ENCODE data around the gene OR8J1. TPM values are rescaled to one million over a fixed set of nuclear protein-coding genes. Genes with fewer than 3 reads are reported as not detected.

Gene OR8J1
- polyA plus RNA-seq (2013) = not detected in 2 replicates

GRCh38 chr11:56353991-56354390 is at the start of gene OR8J1:
Gene OR8J1, plus strand, starts transcription at chr11:56354291. Its CDS starts 5,956 bp downstream, at chr11:56360247.
- Histone ChIP-seq H3K27me3 (ENCODE audit: insufficient read depth, low read length) (no peaks in the 10 kb centered on the region), H3K27ac (ENCODE audit: low read depth, low read length) (no peak within 1 kb of the TSS), H4K91ac (ENCODE audit: low read depth, low read length) (no peak within 1 kb of the TSS), H2BK5ac (ENCODE audit: low read depth, low read length, poor library complexity) (no peak within 1 kb of the TSS), H3K4me3 (ENCODE audit: low read depth, low read length) (no peak within 1 kb of the TSS), H3K79me2 (ENCODE audit: control insufficient read depth, insufficient read depth, low read length, poor library complexity) (no peaks in the 10 kb centered on the region), H3K4ac (ENCODE audit: low read depth, low read length) (no peak within 1 kb of the TSS), H3K79me1 (ENCODE audit: low read length) (no peaks in the 10 kb centered on the region), H2AFZ (ENCODE audit: insufficient read depth, low read length, poor library complexity) (no peak within 1 kb of the TSS), H3K9ac (ENCODE audit: low read length) (no peak within 1 kb of the TSS), H2BK120ac (ENCODE audit: insufficient read depth, low read length, poor library complexity) (no peak within 1 kb of the TSS), H3K9me3 (ENCODE audit: insufficient read depth, low read depth, low read length) (no peaks in the 10 kb centered on the region), H3K14ac (ENCODE audit: low read length) (no peak within 1 kb of the TSS), H2AK5ac (ENCODE audit: low read length) (no peak within 1 kb of the TSS), H3K36me3 (ENCODE audit: control insufficient read depth in 1 of 2, insufficient read depth in 2 of 2, low read length in 2 of 2) (no peaks in the 10 kb centered on the region), H2BK12ac (ENCODE audit: low read length) (no peak within 1 kb of the TSS), H4K8ac (ENCODE audit: low read depth, low read length) (no peak within 1 kb of the TSS), H3K23ac (ENCODE audit: low read length) (no peak within 1 kb of the TSS), H3K4me2 (ENCODE audit: low read length) (no peak within 1 kb of the TSS), H4K12ac (ENCODE audit: low read depth, low read length) (no peak within 1 kb of the TSS), H3K4me1 (ENCODE audit: control insufficient read depth in 1 of 2, insufficient read depth in 2 of 2, low read length in 2 of 2) (no peaks in the 10 kb centered on the region), H3K18ac (ENCODE audit: low read length) (no peak within 1 kb of the TSS)
- WGBS (ENCODE audit: extremely low coverage, insufficient coverage, insufficient read length) = no CpG with 5 or more reads among the region's 2 CpGs
- no peak for DNase-seq

- Histone ChIP-seq H3K14ac (ENCODE audit: low read length) (no peak overlapping the region), H3K79me1 (ENCODE audit: low read length) (no peaks in the 10 kb centered on the region), H3K9ac (ENCODE audit: low read length) (peak overlapping the region; percentile 33), H3K23ac (ENCODE audit: low read length) (no peak overlapping the region), H3K4me2 (ENCODE audit: low read length) (no peak overlapping the region), H4K91ac (ENCODE audit: low read depth, low read length) (no peak overlapping the region), H3K4me1 (ENCODE audit: control insufficient read depth in 1 of 2, insufficient read depth in 2 of 2, low read length in 2 of 2) (no peaks in the 10 kb centered on the region), H3K36me3 (ENCODE audit: control insufficient read depth in 1 of 2, insufficient read depth in 2 of 2, low read length in 2 of 2) (no peaks in the 10 kb centered on the region), H3K27me3 (ENCODE audit: insufficient read depth, low read length) (no peaks in the 10 kb centered on the region), H3K79me2 (ENCODE audit: control insufficient read depth, insufficient read depth, low read length, poor library complexity) (no peaks in the 10 kb centered on the region), H3K4me3 (ENCODE audit: low read depth, low read length) (peak overlapping the region; percentile 49), H3K27ac (ENCODE audit: low read depth, low read length) (no peak overlapping the region), H2AK5ac (ENCODE audit: low read length) (no peak overlapping the region), H3K9me3 (ENCODE audit: insufficient read depth, low read depth, low read length) (peaks cover 6% of the 10 kb centered on the region), H3K4ac (ENCODE audit: low read depth, low read length) (no peak overlapping the region), H2BK5ac (ENCODE audit: low read depth, low read length, poor library complexity) (no peak overlapping the region), H4K8ac (ENCODE audit: low read depth, low read length) (no peak overlapping the region), H3K18ac (ENCODE audit: low read length) (no peak overlapping the region), H2AFZ (ENCODE audit: insufficient read depth, low read length, poor library complexity) (no peak overlapping the region), H2BK12ac (ENCODE audit: low read length) (no peak overlapping the region), H4K12ac (ENCODE audit: low read depth, low read length) (no peak overlapping the region), H2BK120ac (ENCODE audit: insufficient read depth, low read length, poor library complexity) (no peak overlapping the region)
- WGBS (ENCODE audit: extremely low coverage, insufficient coverage, insufficient read length) = no CpG with 5 or more reads among the region's 3 CpGs
- no peak for DNase-seq
These were observed 46.3 kb upstream of the OR8J1 start for GRCh38 chr11:56307836-56308235.

GRCh38 chr11:56314844-56315243 is 39.2 kb upstream of the OR8J1 start, which contains the start of gene OR8K3:
Gene OR8K3, plus strand, starts transcription at chr11:56315144. Its CDS starts 3,163 bp downstream, at chr11:56318307.
- H3K9ac ChIP-seq (ENCODE audit: low read length) = no peak within 1 kb of the TSS
- H4K8ac ChIP-seq (ENCODE audit: low read depth, low read length) = no peak within 1 kb of the TSS
- H3K27ac ChIP-seq (ENCODE audit: low read depth, low read length) = no peak within 1 kb of the TSS
- no peak within 1 kb of the TSS for H3K4ac ChIP-seq (ENCODE audit: low read depth, low read length)
- no peaks in the 10 kb centered on the region for H3K79me1 ChIP-seq (ENCODE audit: low read length)
- H2BK5ac ChIP-seq (ENCODE audit: low read depth, low read length, poor library complexity) = no peak within 1 kb of the TSS
- no peak within 1 kb of the TSS for H2AFZ ChIP-seq (ENCODE audit: insufficient read depth, low read length, poor library complexity)
- H3K27me3 ChIP-seq (ENCODE audit: insufficient read depth, low read length) = no peaks in the 10 kb centered on the region
- H3K18ac ChIP-seq (ENCODE audit: low read length) = no peak within 1 kb of the TSS
- H3K36me3 ChIP-seq (ENCODE audit: control insufficient read depth in 1 of 2, insufficient read depth in 2 of 2, low read length in 2 of 2) = no peaks in the 10 kb centered on the region
- no peak within 1 kb of the TSS for H2AK5ac ChIP-seq (ENCODE audit: low read length)
- no peak within 1 kb of the TSS for H2BK12ac ChIP-seq (ENCODE audit: low read length)
- H4K91ac ChIP-seq (ENCODE audit: low read depth, low read length) = no peak within 1 kb of the TSS
- no peaks in the 10 kb centered on the region for H3K9me3 ChIP-seq (ENCODE audit: insufficient read depth, low read depth, low read length)
- H3K4me3 ChIP-seq (ENCODE audit: low read depth, low read length) = no peak within 1 kb of the TSS
- no peak within 1 kb of the TSS for H3K4me2 ChIP-seq (ENCODE audit: low read length)
- no peak within 1 kb of the TSS for H3K14ac ChIP-seq (ENCODE audit: low read length)
- no peaks in the 10 kb centered on the region for H3K4me1 ChIP-seq (ENCODE audit: control insufficient read depth in 1 of 2, insufficient read depth in 2 of 2, low read length in 2 of 2)
- H3K23ac ChIP-seq (ENCODE audit: low read length) = no peak within 1 kb of the TSS
- H4K12ac ChIP-seq (ENCODE audit: low read depth, low read length) = no peak within 1 kb of the TSS
- no peak for DNase-seq
- H2BK120ac ChIP-seq (ENCODE audit: insufficient read depth, low read length, poor library complexity) = no peak within 1 kb of the TSS
- H3K79me2 ChIP-seq (ENCODE audit: control insufficient read depth, insufficient read depth, low read length, poor library complexity) = no peaks in the 10 kb centered on the region

- H3K79me1 ChIP-seq (ENCODE audit: low read length) = no peaks in the 10 kb centered on the region
- H3K79me2 ChIP-seq (ENCODE audit: control insufficient read depth, insufficient read depth, low read length, poor library complexity) = no peaks in the 10 kb centered on the region
- no CpG with 5 or more reads among the region's 34 CpGs for WGBS (ENCODE audit: extremely low coverage, insufficient coverage, insufficient read length)
- no peak overlapping the region for H4K8ac ChIP-seq (ENCODE audit: low read depth, low read length)
- no peaks in the 10 kb centered on the region for H3K9me3 ChIP-seq (ENCODE audit: insufficient read depth, low read depth, low read length)
- no peak overlapping the region for H3K4ac ChIP-seq (ENCODE audit: low read depth, low read length)
- no peak overlapping the region for H4K91ac ChIP-seq (ENCODE audit: low read depth, low read length)
- no peak for DNase-seq
- no peak overlapping the region for H3K23ac ChIP-seq (ENCODE audit: low read length)
- H4K12ac ChIP-seq (ENCODE audit: low read depth, low read length) = no peak overlapping the region
- H2BK120ac ChIP-seq (ENCODE audit: insufficient read depth, low read length, poor library complexity) = no peak overlapping the region
- H2AK5ac ChIP-seq (ENCODE audit: low read length) = no peak overlapping the region
- H3K4me3 ChIP-seq (ENCODE audit: low read depth, low read length) = no peak overlapping the region
- H3K4me2 ChIP-seq (ENCODE audit: low read length) = no peak overlapping the region
- no peak overlapping the region for H2BK5ac ChIP-seq (ENCODE audit: low read depth, low read length, poor library complexity)
- H3K18ac ChIP-seq (ENCODE audit: low read length) = no peak overlapping the region
- no peak overlapping the region for H3K9ac ChIP-seq (ENCODE audit: low read length)
- no peak overlapping the region for H2AFZ ChIP-seq (ENCODE audit: insufficient read depth, low read length, poor library complexity)
- H3K36me3 ChIP-seq (ENCODE audit: control insufficient read depth in 1 of 2, insufficient read depth in 2 of 2, low read length in 2 of 2) = no peaks in the 10 kb centered on the region
- H3K14ac ChIP-seq (ENCODE audit: low read length) = no peak overlapping the region
- H3K27ac ChIP-seq (ENCODE audit: low read depth, low read length) = no peak overlapping the region
- H3K27me3 ChIP-seq (ENCODE audit: insufficient read depth, low read length) = no peaks in the 10 kb centered on the region
- no peak overlapping the region for H2BK12ac ChIP-seq (ENCODE audit: low read length)
- no peaks in the 10 kb centered on the region for H3K4me1 ChIP-seq (ENCODE audit: control insufficient read depth in 1 of 2, insufficient read depth in 2 of 2, low read length in 2 of 2)
These were observed 22.1 kb upstream of the OR8J1 start for GRCh38 chr11:56331861-56332491.

All from trophoblast cell (in vitro differentiated cells and primary cell).